T47D (cell line): ENCODE results near the gene CIB2.

Experiments
- DNase-seq, 2 experiments: peaks; one replicate each; pipeline versions ENCODE4 v3.0.0 to v3.0.0-alpha.2; 2011 to 2012; ENCODE audit warnings: low read depth in 1 of 2, low spot score in 1 of 2
- JUND ChIP-seq: IDR thresholded peaks from 2 replicates; pipeline ENCODE4 v1.6.1; 2012; ENCODE audit warnings: low read depth
- in situ Hi-C: cut with HindIII; loops from 2 replicates; pipeline ENCODE4 v1.10.0; 2016; ENCODE audit warnings: low sequenced_read_pairs, low pct_unique_long_range_greater_than_20kb

Gene CIB2

DNA sequence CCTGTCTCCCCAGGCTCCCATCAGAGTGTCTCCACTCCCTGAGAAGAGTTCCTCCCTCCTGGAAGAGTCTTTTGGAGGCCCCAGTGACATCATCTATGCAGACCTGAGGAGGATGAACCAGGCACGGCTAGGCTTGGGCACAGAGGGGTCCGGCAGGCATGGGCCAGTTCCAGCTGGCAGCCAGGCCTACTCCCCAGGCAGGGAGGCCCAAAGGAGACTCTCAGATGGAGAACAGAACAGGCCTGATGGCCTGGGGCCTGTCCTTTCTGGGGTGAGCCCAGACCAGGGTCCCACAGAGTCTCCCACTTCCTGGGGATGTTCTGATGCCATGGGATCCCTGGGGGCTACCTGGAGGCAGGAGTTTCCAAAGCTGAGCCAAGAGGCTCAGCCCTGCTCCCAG, 30.4 kb downstream of the CIB2 start:
- in situ Hi-C loops: no loop called here
- no peak for DNase-seq
- TF ChIP-seq JUND: no peak

GRCh38 chr15:78098131-78098755, 33.0 kb downstream of the CIB2 start:
- in situ Hi-C loops: no loop called here
- no peak for DNase-seq
- no peak for TF ChIP-seq JUND

GRCh38 chr15:78097667-78098066, 33.6 kb downstream of the CIB2 start:
- no peak for DNase-seq
- in situ Hi-C loops: no loop called here
- no peak for TF ChIP-seq JUND

DNA sequence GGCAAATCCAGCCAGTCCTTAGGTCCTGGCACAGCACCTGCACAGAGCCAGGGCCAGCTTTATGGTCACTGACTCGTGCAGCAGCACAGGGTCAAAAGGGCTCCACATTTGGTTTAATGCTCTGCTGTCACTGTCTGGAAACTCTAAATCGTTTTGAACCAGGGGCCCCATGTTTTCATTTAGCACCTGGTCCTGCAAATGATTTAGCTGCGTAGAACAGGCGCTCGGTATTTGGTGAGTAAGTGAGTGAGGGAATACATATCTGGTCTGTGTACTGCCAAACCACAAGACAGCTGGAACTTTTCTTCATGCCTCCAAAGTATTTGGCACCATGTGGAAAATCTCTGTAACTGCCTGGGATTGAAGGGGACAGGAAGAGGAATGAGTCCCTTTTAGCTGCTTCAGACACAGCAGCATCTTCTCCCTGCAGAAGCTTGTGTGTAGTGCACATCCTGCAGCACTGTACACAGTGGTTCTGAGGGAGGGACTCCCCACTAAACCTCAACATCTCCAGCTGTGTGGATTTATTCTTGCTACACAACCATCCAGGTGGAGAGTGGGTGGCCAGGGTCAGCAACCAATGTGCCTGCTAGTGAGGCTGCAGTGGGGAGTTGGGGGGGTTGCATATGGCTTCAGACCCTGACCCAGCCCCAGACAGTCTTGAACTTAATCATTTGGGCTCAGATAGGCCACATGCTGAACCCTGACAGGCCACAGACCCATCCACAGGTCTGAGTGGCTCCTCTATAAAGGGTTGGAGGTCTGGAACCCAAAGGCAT, 37.8 kb downstream of the CIB2 start:
- no peak for TF ChIP-seq JUND
- no peak for DNase-seq
- in situ Hi-C loops: no loop called here

DNA sequence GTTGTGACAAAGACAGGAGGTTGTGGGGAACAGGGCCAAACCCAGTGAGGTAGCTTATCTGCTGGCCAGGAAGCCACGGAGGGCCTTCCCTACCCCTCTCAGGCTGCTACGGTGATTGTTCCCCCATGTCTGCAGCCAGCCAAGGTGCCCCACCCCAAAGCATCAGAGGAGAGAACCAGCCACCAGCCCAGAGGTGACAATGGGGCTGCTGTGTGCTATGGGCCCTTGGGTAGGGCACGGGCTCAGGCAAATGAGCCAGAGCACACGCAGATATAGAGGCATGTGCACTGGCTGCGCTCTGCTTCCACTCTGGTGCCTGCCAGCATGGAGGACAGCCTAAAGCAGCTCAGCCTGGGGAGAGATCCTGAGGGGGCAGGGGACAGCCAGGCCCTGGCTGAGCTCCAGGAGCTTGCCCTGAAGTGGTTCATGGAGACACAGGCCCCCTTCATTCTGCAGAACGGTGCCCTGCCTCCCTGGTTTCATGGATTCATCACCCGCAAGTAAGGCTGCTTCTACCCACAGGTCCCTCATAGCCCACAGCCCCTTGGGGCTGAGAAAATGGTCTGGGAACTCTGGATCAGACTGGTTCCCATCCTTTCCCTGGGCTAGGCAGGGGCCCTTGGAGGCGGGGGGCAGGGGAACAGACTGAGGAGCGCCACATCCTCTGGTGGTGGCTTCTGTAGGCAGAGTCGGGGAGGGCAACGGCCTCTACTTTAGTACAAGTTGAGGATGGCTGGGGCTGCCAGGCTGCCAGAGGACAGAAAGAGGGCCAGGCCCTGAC, 38.8 kb downstream of the CIB2 start, which contains the start of gene SH2D7:
SH2D7 (plus strand) TSS at position 301 of the 781 bp plus-strand sequence; CDS start at position 325, 24 bp downstream.
- TF ChIP-seq JUND: no peak
- DNase-seq: no peak
- in situ Hi-C loops: no loop called here

GRCh38 chr15:78090422-78091063, 40.7 kb downstream of the CIB2 start:
- in situ Hi-C loops: no loop called here
- DNase-seq: no peak
- no peak for TF ChIP-seq JUND

DNA sequence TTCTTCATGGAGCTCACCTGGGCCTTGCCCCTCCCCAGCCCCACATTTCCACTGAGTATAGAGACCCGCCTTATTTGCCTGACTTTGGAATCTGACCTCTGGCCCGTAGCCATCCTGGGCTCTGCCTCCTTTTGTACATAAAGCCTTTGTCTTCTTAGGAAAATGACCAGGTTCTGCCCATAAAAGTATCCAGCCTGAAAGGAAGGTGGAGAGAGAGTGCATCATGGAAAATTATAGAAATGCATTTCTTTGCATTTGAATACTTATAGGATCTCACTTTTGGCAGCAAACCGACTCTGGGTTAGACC, 42.5 kb downstream of the CIB2 start:
- TF ChIP-seq JUND: no peak
- DNase-seq: no peak
- in situ Hi-C loops: no loop called here

DNA sequence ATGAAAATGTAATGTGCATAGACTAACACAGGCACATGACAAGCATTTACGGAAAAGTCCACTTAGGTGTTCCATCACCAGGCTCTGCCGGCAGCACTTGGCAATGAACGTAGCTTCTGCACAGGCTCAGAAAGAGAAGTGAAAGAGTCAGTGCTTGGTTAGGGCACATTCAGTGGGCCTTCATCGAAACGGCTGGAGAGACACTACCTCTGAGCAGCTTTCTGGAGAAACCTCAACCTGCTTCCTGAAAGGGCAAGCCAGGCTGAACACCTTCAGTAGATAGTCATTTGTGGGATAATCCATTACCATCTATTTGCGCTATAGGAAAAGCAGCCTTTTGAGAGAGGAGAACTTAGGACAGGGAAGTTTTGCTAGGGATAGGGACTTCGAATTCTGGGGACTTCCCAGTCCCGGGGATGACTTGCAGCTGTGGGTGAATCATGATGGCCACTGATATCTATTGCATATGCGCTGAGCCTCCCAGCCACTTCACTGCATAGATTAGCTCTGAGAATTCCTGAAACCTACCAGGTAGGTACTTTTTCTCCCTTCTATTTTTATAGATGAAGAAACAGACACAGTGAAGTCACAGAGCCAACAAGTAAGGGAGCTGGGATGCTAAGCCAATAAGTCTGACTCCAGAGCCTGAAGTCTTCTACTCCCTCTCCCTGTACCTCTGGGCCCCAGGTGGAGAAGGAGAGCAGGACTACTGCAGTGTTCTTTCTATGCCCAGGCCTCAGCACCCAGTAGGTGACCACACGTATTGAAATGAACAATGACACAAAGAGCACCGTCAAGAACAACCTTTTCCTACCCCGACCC, 43.1 kb downstream of the CIB2 start:
- in situ Hi-C loops: no loop called here
- TF ChIP-seq JUND: no peak

GRCh38 chr15:78085928-78086327, 45.3 kb downstream of the CIB2 start:
- no peak for DNase-seq
- in situ Hi-C loops: no loop called here
- TF ChIP-seq JUND: no peak

More for the DNA sequence above, 43.1 kb downstream of the CIB2 start:
- no peak for DNase-seq

- no peak for DNase-seq
- in situ Hi-C loops: no loop called here
- no peak for TF ChIP-seq JUND
Observed at GRCh38 chr15:78084449-78084750, 46.8 kb downstream of the CIB2 start.

- in situ Hi-C loops: no loop called here
- DNase-seq: no peak
- TF ChIP-seq JUND: no peak
Observed at GRCh38 chr15:78083687-78084448, 47.4 kb downstream of the CIB2 start.
